NCI-H1694 (cell line): ENCODE data around the gene ANKMY1.
A peak's percentile ranks its signal among the peaks of the same experiment; 100 is the strongest.

ENCODE experiments used
- DNase-seq: peaks from one replicate; lab custom pipeline; 2025; lab: John Stamatoyannopoulos, UW

Gene ANKMY1

GRCh38 chr2:240579771-240580614 lies 22.2 kb upstream of the ANKMY1 start:
- peak; percentile 75 for DNase-seq

GRCh38 chr2:240579071-240579762 lies 21.4 kb upstream of the ANKMY1 start:
- no peak for DNase-seq

- no peak for DNase-seq
Measured at GRCh38 chr2:240578488-240578887, 20.7 kb upstream of the ANKMY1 start.

- no peak for DNase-seq
Measured at GRCh38 chr2:240578110-240578450, 20.3 kb upstream of the ANKMY1 start.

GRCh38 chr2:240577281-240578109 lies 19.7 kb upstream of the ANKMY1 start:
- no peak for DNase-seq

- DNase-seq = no peak
Measured at GRCh38 chr2:240576436-240577205, 18.8 kb upstream of the ANKMY1 start.

GRCh38 chr2:240576036-240576435 lies 18.2 kb upstream of the ANKMY1 start:
- no peak for DNase-seq

GRCh38 chr2:240575101-240575965 lies 17.5 kb upstream of the ANKMY1 start:
- no peak for DNase-seq

- DNase-seq = no peak
Measured at GRCh38 chr2:240574386-240575100, 16.8 kb upstream of the ANKMY1 start.

GRCh38 chr2:240573516-240574385 lies 16.0 kb upstream of the ANKMY1 start:
- no peak for DNase-seq

- DNase-seq = no peak
Measured at GRCh38 chr2:240573071-240573515, 15.3 kb upstream of the ANKMY1 start.

GRCh38 chr2:240572141-240573031 lies 14.6 kb upstream of the ANKMY1 start:
- DNase-seq = no peak

GRCh38 chr2:240571314-240571973 lies 13.7 kb upstream of the ANKMY1 start:
- DNase-seq = no peak

GRCh38 chr2:240570531-240571313 lies 12.9 kb upstream of the ANKMY1 start:
- DNase-seq = no peak

- no peak for DNase-seq
Measured at GRCh38 chr2:240569998-240570530, 12.3 kb upstream of the ANKMY1 start.

- no peak for DNase-seq
Measured at GRCh38 chr2:240569523-240569997, 11.8 kb upstream of the ANKMY1 start.
